Measurements from ENCODE around the gene POLRMT. TPM values are rescaled to one million over a fixed set of nuclear protein-coding genes. Genes with fewer than 3 reads are reported as not detected.

Gene POLRMT
- total RNA-seq, 2 donors from 2014 or later = 52.7 to 64.6 TPM

DNA sequence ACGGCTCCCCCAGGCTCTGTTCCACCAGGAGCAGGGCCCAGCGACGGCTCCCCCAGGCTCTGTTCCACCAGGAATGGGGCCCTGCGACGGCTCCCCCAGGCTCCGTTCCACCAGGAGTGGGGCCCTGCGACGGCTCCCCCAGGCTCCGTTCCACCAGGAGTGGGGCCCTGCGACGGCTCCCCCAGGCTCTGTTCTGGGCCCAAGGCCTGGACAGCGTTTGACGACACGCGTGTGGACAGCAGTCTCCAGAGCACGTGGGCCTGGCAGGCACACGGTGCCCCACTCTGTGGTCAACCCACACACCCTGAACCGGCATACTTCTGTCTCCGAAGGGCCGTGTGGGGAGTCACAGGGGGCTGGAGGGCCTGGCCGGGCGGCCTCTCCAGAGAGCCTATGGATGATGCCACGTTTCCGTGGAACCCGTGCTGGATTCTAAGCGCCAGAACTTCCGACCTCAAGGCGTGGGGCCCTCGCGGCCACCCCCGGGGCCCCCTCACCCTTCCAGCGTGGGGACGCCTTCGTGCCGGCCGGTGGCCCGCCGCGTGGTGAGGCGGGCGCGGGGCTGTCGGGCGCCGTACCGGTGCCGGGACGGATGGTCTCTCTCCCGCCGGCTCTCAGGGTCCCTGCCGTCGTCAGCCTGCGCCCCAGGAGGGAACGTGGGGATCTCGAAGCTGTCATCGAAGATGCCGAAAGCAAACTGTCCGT, 17.9 kb upstream of the POLRMT start:
- no peak for ATAC-seq
- intact Hi-C loops (cut with DNase I, micrococcal nuclease) = no loop called here
- no peak for DNase-seq

DNA sequence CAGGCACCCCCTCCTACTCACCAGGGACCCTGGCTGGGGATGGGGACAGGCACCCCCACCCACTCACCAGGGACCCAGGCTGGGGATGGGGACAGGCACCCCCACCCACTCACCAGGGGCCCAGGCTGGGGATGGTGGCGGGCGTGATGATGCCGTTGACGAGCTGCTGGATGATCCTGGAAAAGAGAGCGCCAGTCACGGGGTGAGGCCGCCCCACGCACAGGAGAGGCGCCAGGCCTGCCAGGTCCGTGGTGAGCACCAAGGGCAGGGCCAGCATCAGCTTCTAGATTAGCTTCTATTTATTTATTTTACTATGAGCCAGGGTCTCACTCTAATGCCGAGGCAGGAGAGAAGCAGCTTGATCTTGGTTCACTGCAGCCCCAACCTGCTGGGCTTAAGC, 16.8 kb upstream of the POLRMT start:
- intact Hi-C loops (cut with DNase I, micrococcal nuclease) = no loop called here
- no peak for DNase-seq
- no peak for ATAC-seq

- intact Hi-C loops (cut with DNase I, micrococcal nuclease) = no loop called here
- no peak for DNase-seq
- ATAC-seq = no peak
These were observed 15.8 kb upstream of the POLRMT start for GRCh38 chr19:648904-649801.

DNA sequence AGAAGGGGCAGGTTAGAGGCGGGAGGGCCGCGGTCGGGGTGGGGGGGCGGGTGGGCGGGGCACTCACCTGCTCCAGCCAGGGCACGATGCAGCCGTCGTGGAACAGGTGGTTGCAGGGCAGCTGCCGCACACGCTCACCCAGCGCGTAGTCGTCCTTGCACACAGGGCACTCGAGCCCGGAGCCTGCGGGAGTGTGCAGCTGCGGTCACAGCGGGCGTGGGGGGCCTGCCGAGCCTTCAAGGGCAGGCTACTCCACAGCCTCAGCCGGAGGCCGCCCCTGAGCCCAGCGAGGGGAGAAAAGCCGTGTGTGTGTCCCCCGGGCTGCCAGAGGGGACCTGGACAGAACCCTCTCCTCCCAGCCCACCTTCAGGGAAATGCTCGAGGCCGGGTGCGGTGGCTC, 15.0 kb upstream of the POLRMT start:
- DNase-seq (no peak), ATAC-seq (no peak)
- intact Hi-C loops (cut with DNase I, micrococcal nuclease) = no loop called here

DNA sequence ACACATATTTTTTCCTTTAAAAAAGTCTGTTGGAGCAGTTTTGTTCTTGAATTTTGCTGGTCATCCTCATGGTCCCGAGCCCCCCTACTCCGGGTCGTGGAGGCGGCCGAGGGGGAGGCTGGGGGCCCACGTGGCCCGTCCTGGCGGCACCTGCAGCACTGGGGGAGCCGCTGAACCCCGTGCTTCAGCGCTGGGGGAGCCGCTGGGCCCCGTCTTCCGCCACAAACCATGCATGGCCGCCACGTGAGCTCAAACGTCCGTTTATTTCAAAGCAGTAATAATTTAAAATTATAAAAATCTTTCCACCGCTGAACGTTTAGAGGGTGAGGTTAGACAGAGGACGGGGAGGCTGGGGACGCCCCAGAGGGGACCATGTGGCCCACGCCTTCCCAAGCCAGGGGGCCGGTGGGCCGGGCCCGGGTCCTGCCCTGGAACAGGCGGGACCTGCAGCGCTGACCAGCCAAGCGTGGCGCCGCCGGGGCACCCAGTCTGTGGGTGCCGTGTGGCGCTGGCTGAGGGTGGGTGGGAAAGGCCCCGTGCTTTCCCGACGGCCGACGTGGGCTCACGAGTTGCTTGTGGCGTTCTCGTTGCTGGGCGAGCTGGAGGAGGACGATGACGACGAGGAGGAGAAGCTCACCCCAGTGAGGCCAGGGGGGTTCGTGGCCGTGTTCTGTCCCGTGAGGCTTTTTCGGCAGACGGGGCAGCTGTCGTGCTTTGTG, 14.4 kb upstream of the POLRMT start:
- ATAC-seq = no peak
- intact Hi-C loops (cut with DNase I, micrococcal nuclease) = no loop called here
- DNase-seq = no peak

GRCh38 chr19:646779-647565, 13.6 kb upstream of the POLRMT start:
- no peak for DNase-seq
- intact Hi-C loops (cut with DNase I, micrococcal nuclease) = no loop called here
- peak; percentile 6 for ATAC-seq

GRCh38 chr19:645912-646778, 12.8 kb upstream of the POLRMT start:
- intact Hi-C loops (cut with DNase I, micrococcal nuclease) = no loop called here
- DNase-seq = no peak
- ATAC-seq = peak; percentile 2

DNA sequence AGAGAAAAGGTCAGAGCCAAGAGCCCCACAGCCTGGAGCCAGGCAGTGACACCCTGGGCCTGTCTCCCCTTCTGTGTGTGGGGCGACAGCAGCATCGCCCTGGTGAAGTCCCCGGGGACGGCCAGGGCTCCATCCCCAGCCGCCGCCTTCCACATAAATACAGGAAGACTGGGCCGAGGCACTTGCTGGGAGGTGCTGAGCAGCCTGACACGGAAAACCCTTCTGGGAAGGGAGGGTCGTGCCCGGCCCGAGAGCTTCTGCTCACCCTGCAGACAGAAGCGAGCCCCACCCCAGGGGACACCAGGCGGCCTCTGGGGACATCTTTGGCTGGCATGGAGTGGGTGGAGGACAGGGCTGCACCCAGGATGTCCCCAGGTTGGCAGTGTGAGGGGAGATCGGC, 11.5 kb upstream of the POLRMT start:
- DNase-seq (no peak), ATAC-seq (no peak)
- intact Hi-C loops (cut with DNase I, micrococcal nuclease) = no loop called here

DNA sequence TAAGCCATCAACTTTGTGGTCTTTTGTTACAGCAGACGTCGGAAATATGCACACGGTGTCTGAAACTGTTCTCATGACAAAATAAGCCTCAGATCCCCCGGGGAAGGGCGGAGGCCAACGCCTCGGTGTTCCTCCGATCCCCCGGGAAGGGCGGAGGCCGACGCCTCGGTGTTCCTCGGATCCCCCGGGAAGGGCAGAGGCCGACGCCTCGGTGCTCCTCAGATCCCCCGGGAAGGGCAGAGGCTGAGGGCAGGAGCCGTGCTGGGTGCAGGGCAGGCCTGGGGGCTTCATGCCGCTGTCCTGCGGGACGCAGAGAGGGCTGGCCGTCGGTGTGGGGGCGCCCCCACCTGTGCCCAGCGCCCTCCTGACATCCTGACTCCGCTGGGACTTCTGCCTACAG, 11.0 kb upstream of the POLRMT start:
- ATAC-seq (no peak), DNase-seq (no peak)
- intact Hi-C loops (cut with DNase I, micrococcal nuclease) = no loop called here

- ATAC-seq (no peak), DNase-seq (no peak)
- intact Hi-C loops (cut with DNase I, micrococcal nuclease) = no loop called here
These were observed 10.4 kb upstream of the POLRMT start for GRCh38 chr19:643736-644135.

GRCh38 chr19:642767-643727, 9.7 kb upstream of the POLRMT start:
- intact Hi-C loops (cut with DNase I, micrococcal nuclease) = no loop called here
- ATAC-seq (no peak), DNase-seq (no peak)

DNA sequence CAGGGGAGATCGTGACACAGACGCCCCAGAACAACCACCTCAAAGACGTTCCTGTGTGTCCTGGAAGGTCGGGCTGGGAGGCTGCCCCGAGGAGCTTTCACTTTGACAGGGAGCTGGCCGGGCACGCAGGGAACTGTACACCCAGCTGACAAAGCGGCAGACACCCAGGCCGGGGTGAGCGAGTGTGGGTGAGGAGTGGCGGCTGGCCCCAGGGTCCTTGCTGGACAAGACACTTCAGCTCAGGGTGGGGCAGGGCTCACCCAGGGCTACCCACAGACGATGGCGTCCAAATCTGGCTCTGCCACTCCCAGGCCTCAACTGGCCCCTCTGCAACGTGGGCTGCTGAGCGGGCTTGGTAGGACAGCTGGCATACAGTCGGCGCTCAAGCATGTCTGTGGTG, 8.4 kb upstream of the POLRMT start:
- no peak for ATAC-seq
- no peak for DNase-seq
- intact Hi-C loops (cut with DNase I, micrococcal nuclease) = no loop called here

DNA sequence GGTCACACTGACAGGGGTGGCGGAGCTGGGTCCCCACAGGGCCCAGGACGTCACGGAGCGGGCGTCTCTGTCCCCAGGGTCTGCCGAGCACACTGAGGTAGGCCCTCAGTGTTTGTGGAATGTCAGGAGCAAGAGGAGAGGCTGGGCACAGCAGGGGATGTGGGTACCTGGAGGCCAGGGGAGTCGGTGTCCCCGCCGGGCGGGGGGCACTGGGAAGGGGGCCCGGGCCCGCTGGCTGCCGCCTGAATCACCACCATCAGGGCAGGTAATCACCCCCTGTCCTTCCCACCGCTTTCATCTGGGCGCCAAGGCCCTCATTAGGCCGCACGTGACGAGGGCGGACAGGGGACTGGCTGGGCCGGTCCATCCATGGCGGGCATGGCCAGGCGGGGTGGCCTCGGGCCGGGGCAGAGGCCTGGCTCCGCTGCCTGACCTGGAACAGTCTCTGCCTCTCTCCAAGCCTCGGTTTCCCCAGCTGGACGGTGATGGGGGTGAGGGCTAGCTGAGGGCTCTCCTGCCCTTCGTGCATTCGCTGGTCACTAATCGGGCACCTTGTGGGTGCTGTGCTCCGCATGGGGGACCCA, 7.4 kb upstream of the POLRMT start:
- ATAC-seq = no peak
- intact Hi-C loops (cut with DNase I, micrococcal nuclease) = no loop called here
- no peak for DNase-seq

GRCh38 chr19:640161-640558, 6.8 kb upstream of the POLRMT start:
- DNase-seq (no peak), ATAC-seq (no peak)
- intact Hi-C loops (cut with DNase I, micrococcal nuclease) = no loop called here

DNA sequence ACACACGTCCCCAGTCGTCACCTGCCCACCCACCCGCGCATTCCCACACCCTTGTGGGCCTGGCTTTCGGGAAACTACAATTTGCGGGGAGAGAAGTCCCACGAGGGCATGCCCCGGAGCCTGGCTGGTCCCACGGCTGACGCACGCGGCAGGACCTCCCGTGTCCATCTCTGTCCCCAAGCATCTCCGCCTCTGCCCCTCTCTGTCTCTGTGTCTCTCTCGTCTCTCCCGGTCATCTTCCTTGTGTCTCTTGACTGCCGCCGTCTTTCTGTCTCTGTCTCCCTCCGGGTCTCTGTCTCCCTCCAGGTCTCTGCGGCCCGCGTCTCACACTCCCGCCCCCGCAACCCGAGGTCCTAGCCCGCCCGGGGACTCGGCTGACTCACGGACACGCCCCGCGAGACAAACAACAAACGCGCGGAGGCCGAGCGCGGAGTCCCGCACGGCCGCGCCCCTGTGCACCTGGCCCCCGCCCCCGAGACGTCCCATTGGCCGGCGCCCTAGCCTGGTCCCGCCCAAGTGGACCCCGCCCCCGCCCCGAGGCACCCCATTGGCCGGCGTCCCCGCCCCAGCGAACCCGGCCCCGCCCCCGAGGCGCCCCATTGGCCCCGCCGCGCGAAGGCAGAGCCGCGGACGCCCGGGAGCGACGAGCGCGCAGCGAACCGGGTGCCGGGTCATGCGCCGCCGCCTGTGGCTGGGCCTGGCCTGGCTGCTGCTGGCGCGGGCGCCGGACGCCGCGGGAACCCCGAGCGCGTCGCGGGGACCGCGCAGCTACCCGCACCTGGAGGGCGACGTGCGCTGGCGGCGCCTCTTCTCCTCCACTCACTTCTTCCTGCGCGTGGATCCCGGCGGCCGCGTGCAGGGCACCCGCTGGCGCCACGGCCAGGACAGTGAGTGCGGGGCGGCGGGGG, 6.2 kb upstream of the POLRMT start, which contains the start of gene FGF22:
Gene FGF22 (plus strand): TSS at position 627 of the 908 bp plus-strand sequence. CDS start 47 bp downstream, at position 674.
- DNase-seq = peak; percentile 92 to 98
- intact Hi-C loops (cut with DNase I, micrococcal nuclease) = no loop called here
- ATAC-seq = peak; percentile 95

GRCh38 chr19:638906-639252, 5.5 kb upstream of the POLRMT start:
- intact Hi-C loops (cut with DNase I, micrococcal nuclease) = no loop called here
- DNase-seq (no peak), ATAC-seq (no peak)
